Measurements from ENCODE around the gene NFIC. TPM values are rescaled to one million over a fixed set of nuclear protein-coding genes. Genes with fewer than 3 reads are reported as not detected.
A peak's percentile ranks its signal among the peaks of the same experiment; 100 is the strongest.

Gene NFIC
- total and polyA plus RNA-seq, 2 experiments from 2014 or later, result 7.8 to 20.9 TPM

- Histone ChIP-seq H3K27ac (peak overlapping the region; percentile 92), H3K4me3 (no peak overlapping the region), H3K27me3 (peaks cover 75% of the 10 kb centered on the region), H3K79me2 (peaks cover 39% of the 10 kb centered on the region), H3K9me3 (ENCODE audit: low read depth) (no peaks in the 10 kb centered on the region), H2AFZ (no peak overlapping the region), H3K36me3 (replicated peaks; ENCODE audit: insufficient read depth, low read depth) (no peaks in the 10 kb centered on the region), H4K20me1 (ENCODE audit: insufficient read depth, poor library complexity, severe bottlenecking) (peaks cover 7% of the 10 kb centered on the region), H3K4me2 (peak overlapping the region; percentile 96), H3K4me1 (ENCODE audit: insufficient read depth) (peaks cover 44% of the 10 kb centered on the region), H3K9me2 (replicated peaks; ENCODE audit: insufficient read depth) (no peaks in the 10 kb centered on the region)
- no peak for DNase-seq (ENCODE audit: low spot score)
- WGBS (ENCODE audit: low lambda C conversion rate, missing lambda C conversion rate), result 32% methylated on average over 5 of the region's 5 CpGs
- TF ChIP-seq EZH2phosphoT487 (IDR thresholded peaks at IDR 0.05; ENCODE audit: low read depth, severe bottlenecking, unreplicated experiment), result no peak
- TF ChIP-seq CTCF (IDR thresholded peaks at IDR 0.05; ENCODE audit: poor library complexity), result no peak
- no peak for TF ChIP-seq EZH2 (IDR thresholded peaks at IDR 0.05; ENCODE audit: borderline replicate concordance)
Measured at GRCh38 chr19:3368441-3368795, 2.0 kb downstream of the NFIC start.

GRCh38 chr19:3368848-3369336 is 2.5 kb downstream of the NFIC start:
- peaks cover 43% of the 10 kb centered on the region for H3K79me2 ChIP-seq
- peaks cover 7% of the 10 kb centered on the region for H4K20me1 ChIP-seq (ENCODE audit: insufficient read depth, poor library complexity, severe bottlenecking)
- H3K36me3 ChIP-seq (replicated peaks; ENCODE audit: insufficient read depth, low read depth), result no peaks in the 10 kb centered on the region
- peak overlapping the region; percentile 26 for H2AFZ ChIP-seq
- no peaks in the 10 kb centered on the region for H3K9me3 ChIP-seq (ENCODE audit: low read depth)
- H3K4me1 ChIP-seq (ENCODE audit: insufficient read depth), result peaks cover 44% of the 10 kb centered on the region
- 36% methylated on average over 4 of the region's 4 CpGs for WGBS (ENCODE audit: low lambda C conversion rate, missing lambda C conversion rate)
- H3K4me3 ChIP-seq, result no peak overlapping the region
- H3K4me2 ChIP-seq, result peak overlapping the region; percentile 96
- TF ChIP-seq CTCF (IDR thresholded peaks at IDR 0.05; ENCODE audit: poor library complexity) (no peak), EZH2phosphoT487 (IDR thresholded peaks at IDR 0.05; ENCODE audit: low read depth, severe bottlenecking, unreplicated experiment) (no peak), EZH2 (IDR thresholded peaks at IDR 0.05; ENCODE audit: borderline replicate concordance) (no peak)
- no peaks in the 10 kb centered on the region for H3K9me2 ChIP-seq (replicated peaks; ENCODE audit: insufficient read depth)
- peaks cover 70% of the 10 kb centered on the region for H3K27me3 ChIP-seq
- no peak for DNase-seq (ENCODE audit: low spot score)
- H3K27ac ChIP-seq, result peak overlapping the region; percentile 92

GRCh38 chr19:3369337-3370213 is 3.2 kb downstream of the NFIC start:
- Histone ChIP-seq H2AFZ (peak overlapping the region; percentile 26), H3K4me3 (peak overlapping the region; percentile 26), H3K27ac (peak overlapping the region; percentile 92), H3K36me3 (replicated peaks; ENCODE audit: insufficient read depth, low read depth) (no peaks in the 10 kb centered on the region), H3K9me3 (ENCODE audit: low read depth) (no peaks in the 10 kb centered on the region), H4K20me1 (ENCODE audit: insufficient read depth, poor library complexity, severe bottlenecking) (peaks cover 6% of the 10 kb centered on the region), H3K4me1 (ENCODE audit: insufficient read depth) (peaks cover 43% of the 10 kb centered on the region), H3K79me2 (peaks cover 50% of the 10 kb centered on the region), H3K27me3 (peaks cover 64% of the 10 kb centered on the region), H3K9me2 (replicated peaks; ENCODE audit: insufficient read depth) (no peaks in the 10 kb centered on the region), H3K4me2 (peak overlapping the region; percentile 96)
- 5% methylated on average over 26 of the region's 42 CpGs for WGBS (ENCODE audit: low lambda C conversion rate, missing lambda C conversion rate)
- TF ChIP-seq EZH2 (IDR thresholded peaks at IDR 0.05; ENCODE audit: borderline replicate concordance) (peak; percentile 85), EZH2phosphoT487 (IDR thresholded peaks at IDR 0.05; ENCODE audit: low read depth, severe bottlenecking, unreplicated experiment) (peak; percentile 19), CTCF (IDR thresholded peaks at IDR 0.05; ENCODE audit: poor library complexity) (no peak)
- peak; percentile 76 for DNase-seq (ENCODE audit: low spot score)
